SK-N-SH (cell line): ENCODE measurements around the gene GPD2. TPM values are rescaled to one million over a fixed set of nuclear protein-coding genes. Genes with fewer than 3 reads are reported as not detected.

Experiments
- CTCF ChIA-PET: fragments of 300-600, 350-600 bp; formaldehyde crosslinking; extraction: SDS; loops from one replicate; lab custom pipeline; 2021; lab: Yijun Ruan, JAX
- POLR2A ChIA-PET: fragments of 350-600 bp; sonication (Branson Sonifier 250); formaldehyde crosslinking; extraction: SDS; loops from one replicate; lab custom pipeline; 2020; ENCODE audit warnings: antibody characterized with exemption, inconsistent platforms; lab: Yijun Ruan, JAX
- DNase-seq: peaks from one replicate; pipeline ENCODE4 v3.0.0; 2012
- H2AFZ ChIP-seq: fragments of 200-600 bp; sonication (generic); 2 replicates; pipeline ENCODE4 v1.8.1; 2016; ENCODE audit warnings: antibody characterized with exemption, mild to moderate bottlenecking, low read depth
- H3F3A ChIP-seq: fragments of 200-600 bp; sonication (generic); replicated peaks from 2 replicates; pipeline ENCODE3; 2016; ENCODE audit warnings: antibody characterized with exemption, mild to moderate bottlenecking; ENCODE audit not compliant: insufficient read depth
- H3K27ac ChIP-seq, 2 experiments: fragments of 200-500 bp in 1 of 2; fragments of 200-600 bp in 1 of 2; sonication (Bioruptor generic) in 1 of 2; sonication (generic), shearing (Covaris generic) in 1 of 2; 2 replicates each; pipeline versions ENCODE4 v1.5.1 to v1.6.1; 2014 to 2016; ENCODE audit warnings: low read depth in 2 of 2, inconsistent platforms in 1 of 2, low read length in 1 of 2, mild to moderate bottlenecking in 1 of 2, mixed read lengths in 1 of 2
- H3K27me3 ChIP-seq: fragments of 200-600 bp; sonication (generic), shearing (Covaris generic); 2 replicates; pipeline ENCODE4 v1.6.1; 2016; ENCODE audit warnings: mixed run types; ENCODE audit not compliant: insufficient read depth
- H3K36me3 ChIP-seq, 2 experiments: fragments of 200-500 bp in 1 of 2; fragments of 200-600 bp in 1 of 2; sonication (Bioruptor generic) in 1 of 2; sonication (generic) in 1 of 2; replicated peaks in 1 of 2; 2 replicates each; pipeline versions ENCODE3 to v1.5.1; 2014 to 2016; ENCODE audit warnings: low read length in 1 of 2, mild to moderate bottlenecking in 1 of 2; ENCODE audit not compliant: insufficient read depth in 2 of 2, control insufficient read depth in 1 of 2
- H3K4me1 ChIP-seq, 2 experiments: fragments of 200-500 bp in 1 of 2; fragments of 200-600 bp in 1 of 2; sonication (Bioruptor generic) in 1 of 2; sonication (generic), shearing (Covaris generic) in 1 of 2; 2 replicates each; pipeline versions ENCODE4 v1.5.1 to v1.6.1; 2014 to 2016; ENCODE audit warnings: low read depth in 1 of 2, low read length in 1 of 2, mixed run types in 1 of 2; ENCODE audit not compliant: insufficient read depth in 2 of 2, control insufficient read depth in 1 of 2
- H3K4me2 ChIP-seq: fragments of 200-600 bp; sonication (generic), shearing (Covaris generic); 2 replicates; pipeline ENCODE4 v1.6.1; 2017; ENCODE audit warnings: mixed run types
- H3K4me3 ChIP-seq, 2 experiments: fragments of 200-500 bp in 1 of 2; fragments of 200-600 bp in 1 of 2; sonication (Bioruptor generic) in 1 of 2; sonication (generic), shearing (Covaris generic) in 1 of 2; 2 replicates each; pipeline versions ENCODE4 v1.5.1 to v1.8.1; 2014 to 2016; ENCODE audit warnings: low read depth in 2 of 2, inconsistent platforms in 1 of 2, low read length in 1 of 2, mild to moderate bottlenecking in 1 of 2, mixed read lengths in 1 of 2, moderate library complexity in 1 of 2
- H3K79me2 ChIP-seq: fragments of 200-600 bp; sonication (generic); 2 replicates; pipeline ENCODE4 v1.8.1; 2017; ENCODE audit warnings: mild to moderate bottlenecking; ENCODE audit not compliant: insufficient read depth
- H3K9ac ChIP-seq: fragments of 200-600 bp; sonication (generic); 2 replicates; pipeline ENCODE4 v1.6.1; 2017; ENCODE audit warnings: mixed run types
- H3K9me2 ChIP-seq: fragments of 200-600 bp; sonication (generic); 2 replicates; pipeline ENCODE4 v1.6.1; 2017; ENCODE audit warnings: mixed run types
- H3K9me3 ChIP-seq: fragments of 200-600 bp; sonication (generic); 2 replicates; pipeline ENCODE4 v1.6.1; 2017; ENCODE audit warnings: mixed run types, mild to moderate bottlenecking, moderate library complexity
- H4K20me1 ChIP-seq: fragments of 200-600 bp; sonication (generic); 2 replicates; pipeline ENCODE4 v1.6.1; 2017; ENCODE audit warnings: mild to moderate bottlenecking, mixed run types; ENCODE audit not compliant: insufficient read depth
- CHD2 ChIP-seq: fragments of 150-350 bp; IDR thresholded peaks from 2 replicates; pipeline ENCODE4 v1.6.1; 2018; ENCODE audit warnings: low read length; ENCODE audit not compliant: partially characterized antibody
- ELF1 ChIP-seq: IDR thresholded peaks from 2 replicates; pipeline ENCODE4 v1.4.0; 2012
- FOSL2 ChIP-seq: IDR thresholded peaks from 2 replicates; pipeline ENCODE4 v1.4.0; 2012; ENCODE audit warnings: low read depth, mild to moderate bottlenecking, moderate library complexity, borderline replicate concordance
- FOXJ3 ChIP-seq: sonication (generic); formaldehyde crosslinking; IDR thresholded peaks from 2 replicates; pipeline ENCODE4 v1.5.1; 2020; ENCODE audit warnings: mild to moderate bottlenecking, missing genetic modification reagents
- FOXM1 ChIP-seq: IDR thresholded peaks from 2 replicates; pipeline ENCODE4 v1.4.0; 2012; ENCODE audit warnings: low read depth, mild to moderate bottlenecking
- MAX ChIP-seq: IDR thresholded peaks from 2 replicates; pipeline ENCODE4 v1.4.0; 2012; ENCODE audit warnings: low read depth
- MEF2A ChIP-seq: IDR thresholded peaks from 2 replicates; pipeline ENCODE4 v1.4.0; 2012; ENCODE audit warnings: low read depth, borderline replicate concordance
- NRF1 ChIP-seq: IDR thresholded peaks from 2 replicates; pipeline ENCODE4 v1.6.1; 2012; ENCODE audit warnings: low read depth, mild to moderate bottlenecking, low read length
- PBX3 ChIP-seq: IDR thresholded peaks from 2 replicates; pipeline ENCODE4; 2012
- REST ChIP-seq: IDR thresholded peaks from 2 replicates; pipeline ENCODE4 v1.6.1; 2012; ENCODE audit warnings: mild to moderate bottlenecking, low read depth, low read length, moderate library complexity
- RFX5 ChIP-seq: IDR thresholded peaks from 2 replicates; pipeline ENCODE4 v1.6.1; 2012; ENCODE audit warnings: mild to moderate bottlenecking, improper control_type of control experiment, low read length
- SMC3 ChIP-seq: IDR thresholded peaks from 2 replicates; pipeline ENCODE4 v1.6.1; 2012; ENCODE audit warnings: low read depth, low read length, improper control_type of control experiment
- TCF12 ChIP-seq: IDR thresholded peaks from 2 replicates; pipeline ENCODE4 v1.4.0; 2012
- TEAD4 ChIP-seq: IDR thresholded peaks from 2 replicates; pipeline ENCODE4 v1.4.0; 2012; ENCODE audit warnings: mild to moderate bottlenecking, borderline replicate concordance; ENCODE audit not compliant: insufficient read depth
- USF2 ChIP-seq: fragments of 150-350 bp; IDR thresholded peaks from 2 replicates; pipeline ENCODE4 v1.6.1; 2017; ENCODE audit warnings: antibody characterized with exemption, low read length, low read depth, borderline replicate concordance
- ZBTB33 ChIP-seq: IDR thresholded peaks from 2 replicates; pipeline ENCODE4 v1.4.0; 2012; ENCODE audit warnings: low read depth, borderline replicate concordance
- WGBS: methylation state at CpG from one replicate; pipeline ENCODE4 v1.1.6; 2017; ENCODE audit warnings: low lambda C conversion rate; 5-methylcytosine and 5-hydroxymethylcytosine counted together
- polyA plus RNA-seq, 3 experiments: library from polyadenylated mRNA; depleted of rRNA; stranded (reverse); fragments of >200 nt; gene quantifications; 2 replicates each; pipeline ENCODE4 v1.2.3, GENCODE V29; 2012

GPD2 gene
- polyA plus RNA-seq, 1 of the 3 experiments (the other 2 are of a cell fraction), result 4.8 TPM

GRCh38 chr2:156473445-156473844 is 37.3 kb downstream of the GPD2 start:
- TF ChIP-seq MAX, result no peak
- no peak for TF ChIP-seq MEF2A
- no peak for TF ChIP-seq USF2
- TF ChIP-seq ZBTB33, result no peak
- TF ChIP-seq TEAD4, result no peak
- TF ChIP-seq FOXM1, result no peak
- no peak for TF ChIP-seq TCF12
- TF ChIP-seq CHD2, result no peak
- TF ChIP-seq FOXJ3 (CRISPR knock-in tag), result no peak
- no peak for TF ChIP-seq ELF1
- no peak for TF ChIP-seq NRF1
- no peak for TF ChIP-seq SMC3
- TF ChIP-seq PBX3, result no peak
- TF ChIP-seq RFX5, result no peak
- TF ChIP-seq FOSL2, result no peak
- TF ChIP-seq REST, result no peak
- TF ChIP-seq, all 33 proteins: peak for 0
- Histone ChIP-seq H3K9me3 (no peaks in the 10 kb centered on the region), H3K79me2 (no peaks in the 10 kb centered on the region), H3K36me3 (no peaks in the 10 kb centered on the region), H3K4me2 (no peak overlapping the region), H2AFZ (no peak overlapping the region), H3F3A (peaks cover 6% of the 10 kb centered on the region), H3K9me2 (no peaks in the 10 kb centered on the region), H3K9ac (no peak overlapping the region), H3K27ac (no peak overlapping the region), H4K20me1 (no peaks in the 10 kb centered on the region), H3K27me3 (no peaks in the 10 kb centered on the region), H3K4me3 (no peak overlapping the region), H3K4me1 (no peaks in the 10 kb centered on the region; a peak in 1 of 4 replicates)
- DNase-seq, result no peak
- ChIA-PET POLR2A (no interaction called here), CTCF (interaction anchor here (1.4 kb wide), 1 partner anchor 117 kb away, joined by 4 read pairs; no protein-coding TSS in a partner anchor)
- WGBS, result 91% methylated on average over 1 of the region's 1 CpG
